Activated naive CD8-positive, alpha-beta T cell treated with anti-CD3 and anti-CD28 coated beads for 36 hours (primary cell): Measurements from ENCODE around the gene JADE2. TPM values are rescaled to one million over a fixed set of nuclear protein-coding genes. Genes with fewer than 3 reads are reported as not detected.

Source experiments
- DNase-seq: peaks from one replicate; pipeline ENCODE4 v3.0.0; 2021
- H3K27ac Mint-ChIP-seq: one replicate; pipeline ENCODE4 v1.8.0; 2022; ENCODE audit warnings: mild to moderate bottlenecking, moderate library complexity, mixed read lengths
- H3K27me3 Mint-ChIP-seq: one replicate; pipeline ENCODE4 v1.8.0; 2022; ENCODE audit warnings: mild to moderate bottlenecking, mixed read lengths
- H3K36me3 Mint-ChIP-seq: one replicate; pipeline ENCODE4 v1.8.0; 2021; ENCODE audit warnings: mild to moderate bottlenecking, mixed read lengths
- H3K4me1 Mint-ChIP-seq: one replicate; pipeline ENCODE4 v1.8.0; 2021; ENCODE audit warnings: mixed read lengths
- H3K4me3 Mint-ChIP-seq: one replicate; pipeline ENCODE4 v1.8.0; 2022; ENCODE audit warnings: mild to moderate bottlenecking, moderate library complexity, mixed read lengths
- H3K9me3 Mint-ChIP-seq: one replicate; pipeline ENCODE4 v1.8.0; 2022; ENCODE audit warnings: mixed read lengths
- total RNA-seq, 2 experiments: library from RNA; stranded (reverse); gene quantifications; one replicate each; pipeline ENCODE4 v1.2.3, GENCODE V29; 2021

Gene JADE2
- total RNA-seq, 2 experiments from 2014 or later, result 80.2 to 80.3 TPM

- H3K9me3 Mint-ChIP-seq, result no peaks in the 10 kb centered on the region
- H3K4me1 Mint-ChIP-seq, result peaks cover 7% of the 10 kb centered on the region
- H3K36me3 Mint-ChIP-seq, result peaks cover 9% of the 10 kb centered on the region
- H3K4me3 Mint-ChIP-seq, result no peak overlapping the region
- no peak overlapping the region for H3K27ac Mint-ChIP-seq
- no peak for DNase-seq
- H3K27me3 Mint-ChIP-seq, result no peaks in the 10 kb centered on the region
These were observed 95.2 kb downstream of the JADE2 start for GRCh38 chr5:134620634-134621033.

- peaks cover 11% of the 10 kb centered on the region for H3K4me1 Mint-ChIP-seq
- H3K36me3 Mint-ChIP-seq, result peaks cover 5% of the 10 kb centered on the region
- H3K9me3 Mint-ChIP-seq, result no peaks in the 10 kb centered on the region
- H3K27me3 Mint-ChIP-seq, result no peaks in the 10 kb centered on the region
- H3K4me3 Mint-ChIP-seq, result no peak overlapping the region
- no peak for DNase-seq
- H3K27ac Mint-ChIP-seq, result no peak overlapping the region
These were observed 100.1 kb downstream of the JADE2 start for GRCh38 chr5:134625559-134625958.

GRCh38 chr5:134626369-134627014 lies 101.0 kb downstream of the JADE2 start:
- H3K27ac Mint-ChIP-seq, result peak overlapping the region; percentile 22
- peaks cover 5% of the 10 kb centered on the region for H3K36me3 Mint-ChIP-seq
- H3K9me3 Mint-ChIP-seq, result no peaks in the 10 kb centered on the region
- no peaks in the 10 kb centered on the region for H3K27me3 Mint-ChIP-seq
- DNase-seq, result no peak
- H3K4me3 Mint-ChIP-seq, result no peak overlapping the region
- H3K4me1 Mint-ChIP-seq, result peaks cover 18% of the 10 kb centered on the region

Other genes with a start within 250 kb of the JADE2 start
- gene CDKL3, start 158.5 kb upstream of the JADE2 start, total RNA-seq, result 1 to 10 TPM; 1.6 to 3.6 TPM
- gene UBE2B, start 154.1 kb upstream of the JADE2 start, total RNA-seq, result 10 to 100 TPM; 93.8 to 94.0 TPM
- gene CDKN2AIPNL, start 113.8 kb upstream of the JADE2 start, total RNA-seq, result 10 to 100 TPM; 42.6 to 44.5 TPM
- 10 to 100 TPM; 50.0 to 54.2 TPM for gene SAR1B, start 107.2 kb downstream of the JADE2 start, total RNA-seq
- 10 to 100 TPM; 22.6 to 24.2 TPM for gene SEC24A, start 123.1 kb downstream of the JADE2 start, total RNA-seq
- gene CAMLG, start 212.9 kb downstream of the JADE2 start, total RNA-seq, result 10 to 100 TPM; 28.2 to 28.4 TPM
- gene DDX46, start 233.1 kb downstream of the JADE2 start, total RNA-seq, result 10 to 100 TPM; 77.2 to 78.3 TPM